ENCODE results near the gene NPAS2. TPM values are rescaled to one million over a fixed set of nuclear protein-coding genes. Genes with fewer than 3 reads are reported as not detected.

NPAS2 gene
- polyA plus RNA-seq, 1 of the 3 experiments (the other 2 are of a cell fraction): 58.5 TPM

DNA sequence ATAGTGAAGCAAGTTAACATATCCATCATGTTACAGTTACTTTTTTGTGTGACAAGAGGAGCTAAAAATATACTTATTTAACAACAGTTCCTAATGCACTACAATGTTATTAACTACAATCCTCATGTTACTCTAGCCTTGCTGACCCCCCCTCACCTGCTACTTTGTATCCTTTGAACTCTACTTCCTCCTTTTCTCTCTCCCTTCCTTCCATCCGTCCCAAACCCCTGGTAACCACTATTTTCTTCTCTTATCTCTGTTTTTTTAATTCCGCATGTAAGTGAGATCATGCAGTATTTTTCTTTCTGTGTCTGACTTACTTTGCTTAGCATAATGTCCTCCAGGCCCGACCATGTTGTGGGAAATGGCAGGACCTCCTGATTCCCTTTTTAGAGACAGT is 59.4 kb downstream of the NPAS2 start (continued):
- TF ChIP-seq, protein P1, sequence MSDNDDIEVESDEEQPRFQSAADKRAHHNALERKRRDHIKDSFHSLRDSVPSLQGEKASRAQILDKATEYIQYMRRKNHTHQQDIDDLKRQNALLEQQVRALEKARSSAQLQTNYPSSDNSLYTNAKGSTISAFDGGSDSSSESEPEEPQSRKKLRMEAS (IDR thresholded peaks at IDR 0.05; ENCODE audit: low read depth): no peak
- TF ChIP-seq, protein P2, sequence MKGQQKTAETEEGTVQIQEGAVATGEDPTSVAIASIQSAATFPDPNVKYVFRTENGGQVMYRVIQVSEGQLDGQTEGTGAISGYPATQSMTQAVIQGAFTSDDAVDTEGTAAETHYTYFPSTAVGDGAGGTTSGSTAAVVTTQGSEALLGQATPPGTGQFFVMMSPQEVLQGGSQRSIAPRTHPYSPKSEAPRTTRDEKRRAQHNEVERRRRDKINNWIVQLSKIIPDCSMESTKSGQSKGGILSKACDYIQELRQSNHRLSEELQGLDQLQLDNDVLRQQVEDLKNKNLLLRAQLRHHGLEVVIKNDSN (IDR thresholded peaks at IDR 0.05; ENCODE audit: borderline replicate concordance, low read depth): no peak
- no peak for TF ChIP-seq TEAD4 (IDR thresholded peaks at IDR 0.05; ENCODE audit: borderline replicate concordance, insufficient read depth)
- TF ChIP-seq RCOR1 (IDR thresholded peaks at IDR 0.05; ENCODE audit: low read length): no peak
- no peak for TF ChIP-seq POLR2AphosphoS5 (IDR thresholded peaks at IDR 0.05; ENCODE audit: low read depth, low read length)
- TF ChIP-seq, protein P3, sequence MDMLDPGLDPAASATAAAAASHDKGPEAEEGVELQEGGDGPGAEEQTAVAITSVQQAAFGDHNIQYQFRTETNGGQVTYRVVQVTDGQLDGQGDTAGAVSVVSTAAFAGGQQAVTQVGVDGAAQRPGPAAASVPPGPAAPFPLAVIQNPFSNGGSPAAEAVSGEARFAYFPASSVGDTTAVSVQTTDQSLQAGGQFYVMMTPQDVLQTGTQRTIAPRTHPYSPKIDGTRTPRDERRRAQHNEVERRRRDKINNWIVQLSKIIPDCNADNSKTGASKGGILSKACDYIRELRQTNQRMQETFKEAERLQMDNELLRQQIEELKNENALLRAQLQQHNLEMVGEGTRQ (IDR thresholded peaks at IDR 0.05; ENCODE audit: borderline replicate concordance, low read depth, low read length): no peak

DNA sequence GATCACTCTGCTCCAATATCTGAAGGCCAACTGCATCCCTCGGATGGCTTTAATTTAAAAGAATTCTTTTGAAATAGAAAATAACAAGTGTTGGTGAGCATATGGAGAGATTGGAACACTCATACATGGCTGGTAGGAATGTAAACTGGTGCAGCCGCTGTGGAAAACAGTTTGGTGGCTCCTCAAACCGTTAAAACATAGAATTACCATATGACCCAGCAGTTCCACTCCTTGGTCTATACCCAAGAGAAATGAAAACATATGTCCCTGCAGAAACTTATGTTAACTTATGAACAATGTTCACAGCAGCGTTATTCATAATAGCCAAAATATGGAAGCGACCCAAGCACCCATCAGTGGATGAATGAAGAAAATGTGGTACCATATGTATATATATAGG is 60.1 kb downstream of the NPAS2 start:
- peaks cover 0 to 11% of the 10 kb centered on the region in 2 experiments for H3K36me3 ChIP-seq (replicated peaks in 1 of 2; ENCODE audit: control insufficient read depth in 1 of 2, insufficient read depth in 2 of 2, low read length in 1 of 2)
- no peak overlapping the region for H3K9ac ChIP-seq
- H3K4me2 ChIP-seq: no peak overlapping the region
- no peak overlapping the region for H3K27ac ChIP-seq (ENCODE audit: low read depth in 2 of 2, low read length in 1 of 2)
- H3K27me3 ChIP-seq (ENCODE audit: insufficient read depth): no peaks in the 10 kb centered on the region
- no peaks in the 10 kb centered on the region for H4K20me1 ChIP-seq (ENCODE audit: insufficient read depth)
- peaks cover 17% of the 10 kb centered on the region for H3F3A ChIP-seq (replicated peaks; ENCODE audit: insufficient read depth)
- no peaks in the 10 kb centered on the region for H3K9me3 ChIP-seq
- peaks cover 15% of the 10 kb centered on the region for H3K79me2 ChIP-seq (ENCODE audit: insufficient read depth)
- TF ChIP-seq, protein P1 (IDR thresholded peaks at IDR 0.05; ENCODE audit: low read depth): no peak
- TF ChIP-seq GATA2 (CRISPR knock-in tag; IDR thresholded peaks at IDR 0.05) (no peak), POLR2AphosphoS5 (IDR thresholded peaks at IDR 0.05; ENCODE audit: low read depth, low read length) (no peak), TEAD4 (IDR thresholded peaks at IDR 0.05; ENCODE audit: borderline replicate concordance, insufficient read depth) (no peak), TCF12 (IDR thresholded peaks at IDR 0.05) (no peak), YY1 (IDR thresholded peaks at IDR 0.05; ENCODE audit: low read depth) (no peak), ELF1 (IDR thresholded peaks at IDR 0.05) (no peak), FOXJ3 (CRISPR knock-in tag; IDR thresholded peaks at IDR 0.05) (no peak), TAF1 (IDR thresholded peaks at IDR 0.05; ENCODE audit: borderline replicate concordance, low read depth, low read length) (no peak), FOSL2 (IDR thresholded peaks at IDR 0.05; ENCODE audit: borderline replicate concordance, low read depth) (no peak), MXI1 (IDR thresholded peaks at IDR 0.05; ENCODE audit: low read depth, low read length) (no peak), SMC3 (IDR thresholded peaks at IDR 0.05; ENCODE audit: low read depth, low read length) (no peak)
- TF ChIP-seq, protein P3 (IDR thresholded peaks at IDR 0.05; ENCODE audit: borderline replicate concordance, low read depth, low read length): no peak
- TF ChIP-seq, protein P4, sequence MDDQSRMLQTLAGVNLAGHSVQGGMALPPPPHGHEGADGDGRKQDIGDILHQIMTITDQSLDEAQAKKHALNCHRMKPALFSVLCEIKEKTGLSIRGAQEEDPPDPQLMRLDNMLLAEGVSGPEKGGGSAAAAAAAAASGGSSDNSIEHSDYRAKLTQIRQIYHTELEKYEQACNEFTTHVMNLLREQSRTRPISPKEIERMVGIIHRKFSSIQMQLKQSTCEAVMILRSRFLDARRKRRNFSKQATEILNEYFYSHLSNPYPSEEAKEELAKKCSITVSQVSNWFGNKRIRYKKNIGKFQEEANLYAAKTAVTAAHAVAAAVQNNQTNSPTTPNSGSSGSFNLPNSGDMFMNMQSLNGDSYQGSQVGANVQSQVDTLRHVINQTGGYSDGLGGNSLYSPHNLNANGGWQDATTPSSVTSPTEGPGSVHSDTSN (IDR thresholded peaks at IDR 0.05): no peak
- H3K9me2 ChIP-seq: no peaks in the 10 kb centered on the region
- no peak overlapping the region for H2AFZ ChIP-seq (ENCODE audit: low read depth)
- POLR2A ChIA-PET: no interaction called here
- peaks cover 11 to 36% of the 10 kb centered on the region in 2 experiments; a peak in 2 of 4 replicates for H3K4me1 ChIP-seq (ENCODE audit: control insufficient read depth in 1 of 2, insufficient read depth in 2 of 2, low read depth in 1 of 2, low read length in 1 of 2)
- no peak overlapping the region for H3K4me3 ChIP-seq (ENCODE audit: low read depth in 2 of 2, low read length in 1 of 2)
- no peak for DNase-seq
- WGBS (ENCODE audit: low lambda C conversion rate): 74% methylated on average over 5 of the region's 5 CpGs
- CTCF ChIA-PET: no interaction called here

Measured in SK-N-SH (cell line).